Stimulated activated CD4-positive, alpha-beta T cell treated with anti-CD3 and anti-CD28 coated beads, TNF-alpha, amount 100 ng/mL, for 24 hours (primary cell): ENCODE results near the gene SIRPA.

ENCODE experiments used
- DNase-seq, 3 experiments: peaks; one replicate each; pipeline ENCODE4 v3.0.0-alpha.2; 2020; ENCODE audit warnings: low read depth in 3 of 3

Gene SIRPA

DNA sequence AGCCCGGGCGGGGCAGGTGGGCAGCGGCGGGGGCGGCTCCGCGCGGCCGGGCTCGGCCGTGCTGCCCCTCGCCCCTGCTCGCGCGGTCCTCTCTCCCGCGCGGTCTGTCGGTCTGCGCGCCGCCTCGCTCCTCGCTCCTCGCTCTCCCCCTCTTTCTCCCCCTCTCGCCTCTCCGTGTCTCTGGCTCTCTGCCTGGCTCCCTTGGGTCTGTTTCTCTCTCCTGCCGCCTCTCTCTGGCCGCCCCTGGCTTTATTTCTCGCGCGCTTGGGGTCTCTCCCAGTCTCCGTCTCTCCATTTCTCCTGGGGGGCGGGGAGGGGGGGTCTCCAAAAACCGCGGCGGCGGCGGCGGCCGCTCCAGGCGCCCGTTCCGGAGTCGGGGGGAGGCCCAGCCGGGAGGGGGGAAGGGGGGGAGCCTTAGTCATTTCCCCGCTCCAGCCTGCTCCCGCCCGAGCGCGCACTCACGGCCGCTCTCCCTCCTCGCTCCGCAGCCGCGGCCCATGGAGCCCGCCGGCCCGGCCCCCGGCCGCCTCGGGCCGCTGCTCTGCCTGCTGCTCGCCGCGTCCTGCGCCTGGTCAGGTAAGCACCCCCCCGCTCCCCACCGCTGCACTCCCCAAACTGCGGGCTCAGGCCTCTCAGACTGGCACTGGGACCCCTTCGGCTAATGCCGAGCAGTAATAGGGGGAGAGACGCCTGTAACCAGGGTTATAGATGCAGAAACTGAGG, at the start of gene SIRPA:
SIRPA (plus strand) TSS at position 457 of the 723 bp plus-strand sequence; CDS start at position 498, 41 bp downstream.
- DNase-seq = no peak

- no peak for DNase-seq
Measured at GRCh38 chr20:1845701-1846100, 49.5 kb upstream of the SIRPA start.

GRCh38 chr20:1846341-1846740, 48.9 kb upstream of the SIRPA start:
- DNase-seq = no peak

GRCh38 chr20:1846876-1847275, 48.3 kb upstream of the SIRPA start:
- DNase-seq = no peak

GRCh38 chr20:1847780-1848179, 47.4 kb upstream of the SIRPA start:
- no peak for DNase-seq

GRCh38 chr20:1848373-1848772, 46.8 kb upstream of the SIRPA start:
- no peak for DNase-seq

DNA sequence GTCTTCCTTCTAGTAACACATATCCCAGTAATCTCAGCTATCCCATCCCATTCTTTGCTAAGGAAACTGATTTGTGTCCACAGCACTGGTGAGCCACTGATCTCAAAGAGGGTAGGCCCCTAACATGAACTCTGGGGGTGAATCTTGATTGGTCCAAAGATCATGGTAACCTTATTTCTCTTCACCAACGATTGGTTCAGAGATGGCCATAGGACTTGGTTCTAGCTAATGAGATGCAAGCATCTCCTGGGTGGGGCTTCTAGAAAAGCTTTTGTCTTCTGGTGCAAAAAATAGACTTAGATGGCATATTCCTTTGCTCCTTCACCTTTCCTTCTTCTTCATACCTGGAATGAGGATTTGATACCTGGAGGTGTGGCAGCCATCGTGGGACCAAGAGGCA, 43.8 kb upstream of the SIRPA start:
- no peak for DNase-seq

- no peak for DNase-seq
Measured at GRCh38 chr20:1853473-1853872, 41.7 kb upstream of the SIRPA start.

GRCh38 chr20:1854246-1854645, 41.0 kb upstream of the SIRPA start:
- DNase-seq = no peak

- DNase-seq = no peak
Measured at GRCh38 chr20:1855109-1855508, 40.1 kb upstream of the SIRPA start.

GRCh38 chr20:1855690-1856089, 39.5 kb upstream of the SIRPA start:
- DNase-seq = no peak

DNA sequence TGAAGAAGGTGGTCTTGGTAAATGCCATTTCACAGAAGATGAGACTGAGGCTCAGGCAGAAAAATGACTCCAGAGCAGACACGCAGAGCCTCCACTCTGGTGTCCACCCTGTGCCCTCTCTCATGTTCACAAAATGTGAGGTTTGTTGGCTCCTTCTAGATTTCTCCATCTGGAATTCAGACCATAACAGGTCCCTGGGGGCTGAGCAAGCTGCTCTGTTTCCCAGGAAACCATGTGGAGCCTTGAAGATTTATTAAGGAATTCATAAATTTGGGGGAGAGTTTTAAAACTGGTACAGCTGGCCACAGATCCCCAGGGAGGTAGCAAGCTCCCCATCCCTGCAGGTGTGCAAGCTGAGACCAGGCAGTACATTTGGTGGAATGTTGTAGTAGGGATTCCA, 38.8 kb upstream of the SIRPA start:
- DNase-seq = no peak

DNA sequence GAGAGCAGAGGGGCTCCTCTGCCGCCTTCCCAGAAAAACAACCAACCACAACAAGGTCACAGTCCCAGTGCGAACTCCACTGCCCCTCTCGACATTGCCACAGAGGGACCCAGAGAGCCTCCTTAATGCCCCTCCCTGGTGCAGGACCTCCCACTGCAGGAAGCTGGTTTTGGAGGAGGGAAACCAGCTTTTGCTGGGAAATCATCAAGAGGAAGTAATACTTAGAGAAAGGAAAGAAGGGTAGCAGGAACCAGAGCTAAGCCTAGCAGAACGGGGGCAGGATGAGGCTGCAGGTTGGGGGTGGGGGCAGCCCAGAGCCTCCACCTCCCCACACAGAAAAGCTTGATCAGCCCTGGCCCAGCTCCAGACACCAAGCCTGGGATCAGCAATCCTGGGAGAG, 37.7 kb upstream of the SIRPA start:
- DNase-seq = no peak

- DNase-seq = no peak
Measured at GRCh38 chr20:1858871-1859270, 36.3 kb upstream of the SIRPA start.

GRCh38 chr20:1860446-1860845, 34.8 kb upstream of the SIRPA start:
- DNase-seq = no peak

GRCh38 chr20:1861347-1861976, 33.7 kb upstream of the SIRPA start:
- DNase-seq = no peak

DNA sequence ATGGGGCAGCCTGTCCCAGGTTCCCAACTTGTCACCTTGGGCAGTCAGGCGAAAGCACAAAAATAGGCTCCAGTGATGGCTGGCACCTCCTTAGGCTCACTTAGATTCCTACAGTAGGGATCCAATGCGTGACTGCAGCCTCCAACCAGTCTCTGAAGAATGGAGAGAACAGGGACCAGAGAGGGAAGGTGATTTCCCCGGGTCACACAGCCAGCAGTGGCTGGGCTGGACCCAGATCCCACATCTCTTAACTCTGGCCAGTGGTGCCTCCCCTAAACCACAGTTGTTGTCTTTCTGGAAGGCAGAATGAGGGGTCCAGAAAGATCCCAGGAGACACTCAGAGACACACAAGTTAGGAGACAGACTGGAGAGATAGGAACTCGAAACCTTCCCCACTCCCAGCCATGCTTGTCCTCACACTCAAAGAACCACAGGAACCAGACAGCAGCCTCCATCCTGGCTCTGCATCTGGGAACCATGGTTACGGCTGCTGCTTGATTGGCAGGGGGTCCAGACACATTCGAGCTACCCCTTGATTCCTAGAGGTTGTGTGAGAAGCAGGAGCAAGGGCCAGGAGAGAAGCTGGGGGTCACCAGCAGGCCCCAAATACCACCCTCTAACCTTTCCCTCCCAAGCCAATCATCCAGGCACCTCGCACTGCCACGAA, 33.1 kb upstream of the SIRPA start:
- DNase-seq = no peak

GRCh38 chr20:1862663-1863053, 32.5 kb upstream of the SIRPA start:
- no peak for DNase-seq

- DNase-seq = no peak
Measured at GRCh38 chr20:1863296-1863695, 31.9 kb upstream of the SIRPA start.

GRCh38 chr20:1866834-1867233, 28.4 kb upstream of the SIRPA start:
- DNase-seq = no peak

DNA sequence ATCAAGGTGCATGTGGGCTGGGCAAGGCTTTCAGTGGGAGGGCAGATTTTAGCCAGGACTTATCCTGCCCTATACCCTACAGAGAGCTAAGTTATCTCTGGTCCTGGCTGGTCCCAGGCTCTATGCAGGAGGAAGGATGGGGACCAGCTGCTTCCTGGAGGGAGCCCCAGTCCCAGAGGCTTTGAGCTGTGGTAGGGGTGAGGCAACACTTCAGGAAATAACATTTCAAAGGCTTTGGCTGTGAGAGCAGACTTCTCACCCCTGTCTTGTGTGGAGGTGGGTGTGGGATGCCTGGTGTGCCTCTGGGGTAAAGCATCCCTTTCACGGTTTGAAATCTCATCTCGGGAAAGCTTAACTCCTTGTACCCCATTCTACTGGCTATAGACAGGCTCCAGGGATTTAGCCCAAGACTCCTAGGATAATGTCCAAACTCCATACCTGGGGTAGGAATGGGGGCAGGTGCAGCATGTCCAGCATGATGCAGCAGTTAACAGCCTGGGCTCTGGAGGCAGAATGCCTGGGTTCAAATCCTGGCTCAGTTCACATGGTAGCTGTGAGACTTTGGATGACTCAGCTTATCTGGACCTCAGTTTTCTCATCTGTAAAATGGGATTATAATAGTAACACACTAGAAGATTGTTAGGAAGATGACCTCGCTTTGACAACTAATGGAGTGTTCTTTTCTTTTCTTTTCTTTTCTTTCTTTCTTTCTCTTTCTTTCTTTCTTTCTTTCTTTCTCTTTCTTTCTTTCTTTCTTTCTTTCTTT, 27.5 kb upstream of the SIRPA start:
- no peak for DNase-seq

DNA sequence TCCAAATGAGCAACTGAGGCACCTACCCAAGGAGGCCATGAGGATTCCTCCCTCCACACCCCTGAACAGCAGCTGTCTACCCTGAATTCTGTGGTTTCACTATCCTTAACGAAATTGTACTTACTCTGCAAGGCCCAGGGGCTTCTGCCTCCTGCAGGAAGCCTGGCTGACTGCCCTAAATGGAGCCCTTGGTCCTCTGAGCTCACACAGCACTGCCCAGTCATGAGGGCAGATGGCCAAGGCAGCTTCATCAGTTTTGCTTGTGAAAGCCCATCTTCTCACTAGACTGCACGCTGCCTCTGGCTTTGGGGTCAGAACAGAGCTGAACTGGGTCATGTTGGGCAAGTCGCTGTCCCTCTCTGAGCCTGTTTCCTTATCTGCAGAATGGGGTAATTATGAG, 26.4 kb upstream of the SIRPA start:
- DNase-seq = no peak
